Measurements from ENCODE around the gene TMX3. TPM values are rescaled to one million over a fixed set of nuclear protein-coding genes. Genes with fewer than 3 reads are reported as not detected.

Gene TMX3
- total RNA-seq, 1 donor, result 94.5 TPM

DNA sequence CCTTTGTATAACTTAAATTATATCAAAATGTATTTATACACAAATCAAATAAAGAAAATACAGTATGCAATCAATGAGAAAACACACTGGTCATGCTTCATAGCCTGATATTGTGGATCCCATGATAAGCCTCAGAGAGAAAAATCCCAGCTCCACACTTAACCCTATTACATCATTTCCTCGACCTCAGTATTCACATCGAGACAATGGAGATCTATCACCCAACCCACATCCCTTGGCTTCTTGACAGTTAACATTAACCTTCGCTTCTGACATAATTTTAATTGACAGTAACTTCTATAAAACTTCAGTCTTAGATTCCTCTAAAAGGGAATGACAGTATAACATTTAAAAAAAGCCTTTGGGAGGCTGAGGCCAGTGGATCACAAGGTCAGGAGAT lies 11.6 kb downstream of the TMX3 start:
- Histone ChIP-seq H2AFZ (ENCODE audit: low read length) (no peak overlapping the region), H3K4me2 (ENCODE audit: insufficient read depth, low read length) (no peak overlapping the region), H3K4me3 (ENCODE audit: insufficient read depth, low read length) (no peak overlapping the region), H3K79me2 (ENCODE audit: insufficient read depth, low read length) (peaks cover 29% of the 10 kb centered on the region), H3K4me1 (ENCODE audit: insufficient read depth, low read length) (peaks cover 14% of the 10 kb centered on the region), H3K27me3 (ENCODE audit: insufficient read depth, low read length) (no peaks in the 10 kb centered on the region), H3K36me3 (ENCODE audit: insufficient read depth, low read length) (peaks cover 6% of the 10 kb centered on the region), H3K27ac (ENCODE audit: low read depth, low read length) (no peak overlapping the region), H4K20me1 (ENCODE audit: insufficient read depth, low read length) (peaks cover 8% of the 10 kb centered on the region), H3K9me3 (ENCODE audit: low read depth, low read length) (no peaks in the 10 kb centered on the region)
- TF ChIP-seq, protein P1, sequence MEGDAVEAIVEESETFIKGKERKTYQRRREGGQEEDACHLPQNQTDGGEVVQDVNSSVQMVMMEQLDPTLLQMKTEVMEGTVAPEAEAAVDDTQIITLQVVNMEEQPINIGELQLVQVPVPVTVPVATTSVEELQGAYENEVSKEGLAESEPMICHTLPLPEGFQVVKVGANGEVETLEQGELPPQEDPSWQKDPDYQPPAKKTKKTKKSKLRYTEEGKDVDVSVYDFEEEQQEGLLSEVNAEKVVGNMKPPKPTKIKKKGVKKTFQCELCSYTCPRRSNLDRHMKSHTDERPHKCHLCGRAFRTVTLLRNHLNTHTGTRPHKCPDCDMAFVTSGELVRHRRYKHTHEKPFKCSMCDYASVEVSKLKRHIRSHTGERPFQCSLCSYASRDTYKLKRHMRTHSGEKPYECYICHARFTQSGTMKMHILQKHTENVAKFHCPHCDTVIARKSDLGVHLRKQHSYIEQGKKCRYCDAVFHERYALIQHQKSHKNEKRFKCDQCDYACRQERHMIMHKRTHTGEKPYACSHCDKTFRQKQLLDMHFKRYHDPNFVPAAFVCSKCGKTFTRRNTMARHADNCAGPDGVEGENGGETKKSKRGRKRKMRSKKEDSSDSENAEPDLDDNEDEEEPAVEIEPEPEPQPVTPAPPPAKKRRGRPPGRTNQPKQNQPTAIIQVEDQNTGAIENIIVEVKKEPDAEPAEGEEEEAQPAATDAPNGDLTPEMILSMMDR (IDR thresholded peaks at IDR 0.05; ENCODE audit: extremely low read depth, low read depth, low read length), result no peak
- no peak for DNase-seq (ENCODE audit: insufficient read length, low spot score, missing footprints)

DNA sequence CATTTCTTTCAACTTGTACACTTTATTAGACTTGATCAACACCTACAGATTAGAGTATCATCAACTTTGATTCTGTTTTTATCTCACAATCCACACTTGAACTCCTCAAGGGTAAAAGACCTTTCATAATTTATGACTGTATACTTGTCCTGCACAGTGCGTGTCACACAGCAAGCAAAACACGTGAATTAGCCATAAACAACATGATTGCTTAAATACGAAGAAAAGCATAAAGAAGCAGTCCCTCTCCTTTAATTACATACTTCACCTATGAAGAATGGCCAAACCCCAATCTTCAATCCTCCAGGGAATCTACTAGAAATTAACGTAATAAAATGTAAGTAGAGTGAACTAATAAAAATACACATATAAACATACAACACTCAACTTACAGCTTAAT lies 13.6 kb downstream of the TMX3 start:
- Histone ChIP-seq H3K79me2 (ENCODE audit: insufficient read depth, low read length) (peaks cover 29% of the 10 kb centered on the region), H3K4me3 (ENCODE audit: insufficient read depth, low read length) (no peak overlapping the region), H2AFZ (ENCODE audit: low read length) (no peak overlapping the region), H3K9me3 (ENCODE audit: low read depth, low read length) (no peaks in the 10 kb centered on the region), H3K4me1 (ENCODE audit: insufficient read depth, low read length) (peaks cover 14% of the 10 kb centered on the region), H3K36me3 (ENCODE audit: insufficient read depth, low read length) (peaks cover 17% of the 10 kb centered on the region), H4K20me1 (ENCODE audit: insufficient read depth, low read length) (peaks cover 5% of the 10 kb centered on the region), H3K27ac (ENCODE audit: low read depth, low read length) (no peak overlapping the region), H3K4me2 (ENCODE audit: insufficient read depth, low read length) (no peak overlapping the region), H3K27me3 (ENCODE audit: insufficient read depth, low read length) (no peaks in the 10 kb centered on the region)
- TF ChIP-seq, protein P1 (IDR thresholded peaks at IDR 0.05; ENCODE audit: extremely low read depth, low read depth, low read length), result no peak
- no peak for DNase-seq (ENCODE audit: insufficient read length, low spot score, missing footprints)

DNA sequence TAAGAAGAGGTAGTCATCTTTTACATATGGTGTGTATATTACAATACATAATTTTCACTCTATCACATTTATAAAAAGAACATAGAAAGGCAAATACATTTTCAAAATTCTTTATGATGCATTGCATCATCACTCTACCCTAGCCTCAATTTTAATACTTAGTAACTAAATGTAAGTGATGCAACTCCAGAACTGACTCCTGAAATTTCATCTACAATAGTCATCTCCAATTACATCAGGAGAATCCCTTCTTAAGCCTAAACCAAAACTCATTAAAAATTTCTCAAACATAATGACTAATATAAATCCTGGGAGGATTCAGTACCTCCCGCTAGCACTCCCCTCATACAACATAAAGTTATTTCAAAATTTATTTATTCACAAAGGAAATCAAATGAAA lies 15.9 kb downstream of the TMX3 start:
- TF ChIP-seq, protein P1 (IDR thresholded peaks at IDR 0.05; ENCODE audit: extremely low read depth, low read depth, low read length), result no peak
- no peaks in the 10 kb centered on the region for H3K27me3 ChIP-seq (ENCODE audit: insufficient read depth, low read length)
- H3K79me2 ChIP-seq (ENCODE audit: insufficient read depth, low read length), result peaks cover 23% of the 10 kb centered on the region
- H3K36me3 ChIP-seq (ENCODE audit: insufficient read depth, low read length), result peaks cover 23% of the 10 kb centered on the region
- no peak overlapping the region for H3K4me2 ChIP-seq (ENCODE audit: insufficient read depth, low read length)
- no peaks in the 10 kb centered on the region for H3K4me1 ChIP-seq (ENCODE audit: insufficient read depth, low read length)
- H3K27ac ChIP-seq (ENCODE audit: low read depth, low read length), result no peak overlapping the region
- no peak overlapping the region for H3K4me3 ChIP-seq (ENCODE audit: insufficient read depth, low read length)
- DNase-seq (ENCODE audit: insufficient read length, low spot score, missing footprints), result peak; percentile 64
- no peaks in the 10 kb centered on the region for H3K9me3 ChIP-seq (ENCODE audit: low read depth, low read length)
- H2AFZ ChIP-seq (ENCODE audit: low read length), result no peak overlapping the region
- no peaks in the 10 kb centered on the region for H4K20me1 ChIP-seq (ENCODE audit: insufficient read depth, low read length)

DNA sequence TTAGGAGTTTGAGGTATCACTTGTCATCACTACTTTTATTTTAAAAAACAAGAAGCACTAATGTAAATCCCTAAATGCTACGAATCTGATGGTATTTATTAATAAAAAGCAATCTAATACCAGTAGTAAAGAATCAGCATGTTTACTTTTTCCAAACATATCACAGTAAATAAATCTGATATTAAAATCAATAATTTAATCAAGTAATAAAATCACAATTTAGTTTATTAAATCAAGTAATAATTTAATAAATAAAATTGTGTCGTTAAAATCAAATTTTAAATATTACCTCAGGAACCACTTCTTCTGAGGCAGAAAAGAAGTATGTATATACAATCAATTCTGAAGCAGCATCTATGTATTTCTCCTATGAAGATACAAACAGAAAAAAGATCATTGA lies 18.0 kb downstream of the TMX3 start:
- H2AFZ ChIP-seq (ENCODE audit: low read length), result no peak overlapping the region
- H3K27ac ChIP-seq (ENCODE audit: low read depth, low read length), result no peak overlapping the region
- H3K36me3 ChIP-seq (ENCODE audit: insufficient read depth, low read length), result peaks cover 28% of the 10 kb centered on the region
- no peaks in the 10 kb centered on the region for H4K20me1 ChIP-seq (ENCODE audit: insufficient read depth, low read length)
- no peak overlapping the region for H3K4me2 ChIP-seq (ENCODE audit: insufficient read depth, low read length)
- peaks cover 7% of the 10 kb centered on the region for H3K79me2 ChIP-seq (ENCODE audit: insufficient read depth, low read length)
- H3K9me3 ChIP-seq (ENCODE audit: low read depth, low read length), result no peaks in the 10 kb centered on the region
- no peaks in the 10 kb centered on the region for H3K27me3 ChIP-seq (ENCODE audit: insufficient read depth, low read length)
- no peaks in the 10 kb centered on the region for H3K4me1 ChIP-seq (ENCODE audit: insufficient read depth, low read length)
- TF ChIP-seq, protein P1 (IDR thresholded peaks at IDR 0.05; ENCODE audit: extremely low read depth, low read depth, low read length), result no peak
- DNase-seq (ENCODE audit: insufficient read length, low spot score, missing footprints), result no peak
- no peak overlapping the region for H3K4me3 ChIP-seq (ENCODE audit: insufficient read depth, low read length)
